Erythroblast (primary cell): Measurements from ENCODE around the gene METTL21C.

Experiments
- DNase-seq, 2 experiments: peaks; one replicate each; lab custom pipeline; 2025; lab: John Stamatoyannopoulos, UW
- GATA1 ChIP-seq: IDR thresholded peaks from 2 replicates; pipeline ENCODE4 v1.6.1; 2011; ENCODE audit warnings: low read depth, mild to moderate bottlenecking, control low read depth, low read length, moderate library complexity
- POLR2A ChIP-seq: IDR thresholded peaks from 2 replicates; pipeline ENCODE4 v1.6.1; 2011; ENCODE audit warnings: mild to moderate bottlenecking, low read length

The METTL21C gene

GRCh38 chr13:102667911-102668310 is 26.9 kb downstream of the METTL21C start:
- TF ChIP-seq POLR2A (no peak), GATA1 (no peak)
- no peak for DNase-seq

DNA sequence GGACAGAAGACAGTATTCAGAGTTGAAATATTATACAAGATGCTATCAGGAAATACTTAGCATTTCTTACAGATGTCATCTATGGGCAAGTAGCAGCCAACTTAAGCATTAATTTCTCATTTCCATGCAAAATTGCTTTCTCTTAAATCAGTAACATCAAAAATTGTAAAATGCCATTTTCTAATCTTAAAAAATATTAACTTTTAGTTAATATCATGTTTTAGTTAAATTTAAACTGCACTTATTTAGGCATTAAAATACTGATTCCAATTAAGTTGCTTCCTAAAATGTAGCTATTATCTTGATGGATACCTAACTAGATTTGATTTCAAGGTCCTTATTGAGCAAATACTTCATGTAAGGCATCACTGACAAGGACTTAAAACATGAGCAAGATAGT is 27.8 kb downstream of the METTL21C start:
- TF ChIP-seq GATA1 = no peak
- DNase-seq = no peak

GRCh38 chr13:102659168-102659713 is 35.6 kb downstream of the METTL21C start:
- DNase-seq = no peak
- TF ChIP-seq POLR2A = no peak
- no peak for TF ChIP-seq GATA1

- DNase-seq = no peak
- no peak for TF ChIP-seq POLR2A
- no peak for TF ChIP-seq GATA1
Observed at GRCh38 chr13:102658660-102659059, 36.2 kb downstream of the METTL21C start.

DNA sequence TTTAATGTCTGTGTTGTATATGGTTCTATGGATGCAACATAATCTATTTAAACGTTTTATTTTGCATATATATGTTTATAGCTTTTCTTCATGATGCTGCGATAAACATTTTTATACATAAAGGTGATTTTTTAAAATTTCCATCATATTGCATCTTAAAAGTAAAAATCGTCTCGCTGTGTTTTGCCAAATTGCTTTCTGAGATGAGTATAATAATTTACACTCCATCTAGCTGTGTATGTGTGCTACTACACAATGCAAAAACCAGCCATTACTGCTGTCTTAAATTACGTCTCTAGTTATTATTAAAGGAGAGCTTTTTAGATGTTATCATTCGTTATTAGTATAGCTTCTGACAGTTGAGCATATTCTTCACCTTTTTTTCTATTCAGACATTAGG is 37.2 kb downstream of the METTL21C start:
- no peak for DNase-seq
- TF ChIP-seq GATA1 = no peak
- no peak for TF ChIP-seq POLR2A

- DNase-seq = no peak
- TF ChIP-seq GATA1 = no peak
- TF ChIP-seq POLR2A = no peak
Observed at GRCh38 chr13:102654756-102655155, 40.1 kb downstream of the METTL21C start.

- TF ChIP-seq GATA1 (no peak), POLR2A (no peak)
- no peak for DNase-seq
Observed at GRCh38 chr13:102651892-102652291, 43.0 kb downstream of the METTL21C start.

DNA sequence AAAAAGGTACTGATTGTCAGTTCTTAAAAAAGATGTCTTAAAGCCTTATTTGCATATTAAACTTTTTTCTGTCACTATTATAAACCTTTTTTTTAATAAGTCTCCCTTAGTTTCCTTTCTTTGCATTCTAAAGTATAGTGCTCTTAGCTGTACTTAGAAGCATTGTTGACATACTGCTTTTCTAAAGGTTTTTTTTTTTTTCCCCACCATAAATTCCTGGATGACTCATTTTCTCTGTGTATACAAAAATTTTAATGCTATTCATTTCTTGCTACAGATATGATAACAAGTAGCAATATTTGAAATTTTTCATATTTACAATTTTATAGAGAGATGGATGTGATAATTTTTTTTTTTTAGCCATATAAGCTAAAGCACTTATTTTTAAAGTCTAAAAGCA is 43.5 kb downstream of the METTL21C start:
- no peak for TF ChIP-seq GATA1
- TF ChIP-seq POLR2A = no peak
- no peak for DNase-seq

- DNase-seq = no peak
- TF ChIP-seq POLR2A = no peak
- no peak for TF ChIP-seq GATA1
Observed at GRCh38 chr13:102650444-102650843, 44.4 kb downstream of the METTL21C start.

DNA sequence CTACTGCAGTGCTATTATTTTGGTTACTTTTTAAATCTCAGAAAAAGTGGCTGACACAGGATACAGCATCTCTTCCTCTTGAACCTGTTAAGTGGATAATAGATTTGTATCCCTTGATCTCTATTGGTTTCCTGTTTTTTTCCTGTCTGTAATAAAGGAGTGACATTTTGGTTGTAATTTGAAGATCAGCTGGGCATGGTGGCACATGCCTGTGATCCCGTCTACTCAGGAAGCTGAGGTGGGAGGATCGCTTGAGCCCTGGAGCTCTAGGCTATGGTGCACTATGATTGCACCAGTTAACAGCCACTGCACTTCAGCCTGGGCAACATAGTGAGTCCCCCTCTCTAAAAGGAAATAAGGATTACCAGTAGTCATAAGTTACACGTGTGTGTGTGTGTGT is 46.8 kb downstream of the METTL21C start:
- no peak for TF ChIP-seq GATA1
- no peak for TF ChIP-seq POLR2A
- no peak for DNase-seq

DNA sequence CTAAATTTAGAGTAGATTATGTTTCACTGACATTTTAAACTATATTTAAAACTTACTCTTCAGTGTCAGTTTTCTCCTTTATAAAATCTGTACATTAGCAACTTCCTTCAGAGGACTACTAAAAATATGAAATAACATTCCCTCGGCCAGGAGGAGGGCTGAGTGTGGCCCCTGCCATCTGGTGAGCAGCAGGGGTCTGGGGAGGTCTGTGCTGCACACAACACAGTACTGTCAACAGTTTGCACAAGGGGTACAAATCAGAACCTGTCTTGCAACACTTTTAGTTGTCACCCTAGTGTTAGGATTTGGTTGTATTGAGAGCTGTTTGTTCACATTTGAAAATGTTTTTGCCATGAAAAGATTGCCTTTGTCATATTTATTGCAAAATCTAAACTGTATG is 49.1 kb downstream of the METTL21C start:
- no peak for DNase-seq
- no peak for TF ChIP-seq GATA1
- TF ChIP-seq POLR2A = no peak

DNA sequence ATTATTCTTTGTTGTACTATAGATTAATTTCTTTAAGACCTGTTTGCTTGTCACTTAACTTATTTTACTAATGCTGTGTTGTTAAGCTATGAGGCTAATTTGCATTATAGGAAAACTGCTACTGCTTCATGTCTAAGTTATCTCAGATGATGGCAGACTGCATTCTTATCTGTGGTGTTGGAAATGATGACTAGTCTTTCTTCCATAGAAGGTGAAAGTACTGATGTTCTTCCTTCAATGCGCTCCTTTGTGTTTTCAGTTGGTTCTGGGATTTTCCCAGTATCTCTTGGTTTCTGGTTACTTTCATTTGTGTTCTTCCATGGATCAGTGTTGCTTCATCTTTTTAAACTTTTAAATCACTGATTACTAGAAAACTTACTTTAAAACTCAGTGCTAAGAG is 51.2 kb downstream of the METTL21C start:
- TF ChIP-seq POLR2A = no peak
- no peak for TF ChIP-seq GATA1

GRCh38 chr13:102642475-102642874 is 52.4 kb downstream of the METTL21C start:
- no peak for DNase-seq
- no peak for TF ChIP-seq POLR2A
- no peak for TF ChIP-seq GATA1

More for the DNA sequence above, 51.2 kb downstream of the METTL21C start:
- DNase-seq = no peak

- no peak for DNase-seq
- TF ChIP-seq GATA1 (no peak), POLR2A (no peak)
Observed at GRCh38 chr13:102642029-102642428, 52.8 kb downstream of the METTL21C start.

- TF ChIP-seq GATA1 (no peak), POLR2A (no peak)
- no peak for DNase-seq
Observed at GRCh38 chr13:102638741-102639140, 56.1 kb downstream of the METTL21C start.
